Measurements from ENCODE around the gene KCNN3.

The KCNN3 gene

DNA sequence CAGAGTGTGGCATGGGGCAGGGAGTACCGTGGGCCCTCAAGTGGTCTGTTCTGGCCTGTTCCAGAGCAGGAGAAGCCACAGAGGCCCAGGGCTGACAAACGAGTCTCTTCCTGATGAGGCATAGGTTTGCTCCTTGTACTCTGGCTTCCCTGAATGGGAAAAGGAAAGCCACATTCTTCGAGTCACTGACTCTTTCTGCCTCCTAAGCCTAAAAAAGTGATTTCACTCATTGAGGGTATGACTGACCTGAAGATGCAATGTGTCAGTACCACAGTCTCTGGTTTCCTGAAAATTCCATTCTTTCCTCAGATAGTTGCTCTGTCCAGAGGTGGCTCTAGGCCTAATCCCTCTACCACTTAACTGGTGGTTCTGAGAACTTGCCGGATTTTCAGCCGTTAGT lies 92.3 kb downstream of the KCNN3 start:
- TF ChIP-seq, protein P1, sequence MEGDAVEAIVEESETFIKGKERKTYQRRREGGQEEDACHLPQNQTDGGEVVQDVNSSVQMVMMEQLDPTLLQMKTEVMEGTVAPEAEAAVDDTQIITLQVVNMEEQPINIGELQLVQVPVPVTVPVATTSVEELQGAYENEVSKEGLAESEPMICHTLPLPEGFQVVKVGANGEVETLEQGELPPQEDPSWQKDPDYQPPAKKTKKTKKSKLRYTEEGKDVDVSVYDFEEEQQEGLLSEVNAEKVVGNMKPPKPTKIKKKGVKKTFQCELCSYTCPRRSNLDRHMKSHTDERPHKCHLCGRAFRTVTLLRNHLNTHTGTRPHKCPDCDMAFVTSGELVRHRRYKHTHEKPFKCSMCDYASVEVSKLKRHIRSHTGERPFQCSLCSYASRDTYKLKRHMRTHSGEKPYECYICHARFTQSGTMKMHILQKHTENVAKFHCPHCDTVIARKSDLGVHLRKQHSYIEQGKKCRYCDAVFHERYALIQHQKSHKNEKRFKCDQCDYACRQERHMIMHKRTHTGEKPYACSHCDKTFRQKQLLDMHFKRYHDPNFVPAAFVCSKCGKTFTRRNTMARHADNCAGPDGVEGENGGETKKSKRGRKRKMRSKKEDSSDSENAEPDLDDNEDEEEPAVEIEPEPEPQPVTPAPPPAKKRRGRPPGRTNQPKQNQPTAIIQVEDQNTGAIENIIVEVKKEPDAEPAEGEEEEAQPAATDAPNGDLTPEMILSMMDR (conservative IDR thresholded peaks at IDR 0.05), result no peak
- no peak overlapping the region for H3K27ac ChIP-seq

DNA sequence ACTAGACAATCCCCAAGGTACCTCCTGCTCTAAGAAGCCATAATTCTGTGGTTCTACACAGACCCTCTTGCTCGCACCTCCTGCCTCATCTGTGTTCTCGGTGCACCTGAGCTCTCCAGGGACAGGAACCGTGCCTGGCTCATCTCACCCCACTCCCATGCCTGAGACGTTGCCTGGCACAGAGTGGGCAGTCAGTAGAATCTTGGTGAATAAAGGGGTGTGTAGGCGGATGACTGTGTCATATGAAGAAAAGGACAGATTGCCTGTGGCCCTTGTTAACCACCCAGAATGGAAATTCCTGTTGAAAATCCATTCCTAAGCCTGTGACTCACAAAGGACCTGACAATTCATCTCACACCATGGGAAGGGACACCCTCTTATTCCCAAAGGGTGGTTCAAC lies 92.9 kb downstream of the KCNN3 start:
- no peak overlapping the region for H3K27ac ChIP-seq
- TF ChIP-seq, protein P1 (conservative IDR thresholded peaks at IDR 0.05), result no peak

DNA sequence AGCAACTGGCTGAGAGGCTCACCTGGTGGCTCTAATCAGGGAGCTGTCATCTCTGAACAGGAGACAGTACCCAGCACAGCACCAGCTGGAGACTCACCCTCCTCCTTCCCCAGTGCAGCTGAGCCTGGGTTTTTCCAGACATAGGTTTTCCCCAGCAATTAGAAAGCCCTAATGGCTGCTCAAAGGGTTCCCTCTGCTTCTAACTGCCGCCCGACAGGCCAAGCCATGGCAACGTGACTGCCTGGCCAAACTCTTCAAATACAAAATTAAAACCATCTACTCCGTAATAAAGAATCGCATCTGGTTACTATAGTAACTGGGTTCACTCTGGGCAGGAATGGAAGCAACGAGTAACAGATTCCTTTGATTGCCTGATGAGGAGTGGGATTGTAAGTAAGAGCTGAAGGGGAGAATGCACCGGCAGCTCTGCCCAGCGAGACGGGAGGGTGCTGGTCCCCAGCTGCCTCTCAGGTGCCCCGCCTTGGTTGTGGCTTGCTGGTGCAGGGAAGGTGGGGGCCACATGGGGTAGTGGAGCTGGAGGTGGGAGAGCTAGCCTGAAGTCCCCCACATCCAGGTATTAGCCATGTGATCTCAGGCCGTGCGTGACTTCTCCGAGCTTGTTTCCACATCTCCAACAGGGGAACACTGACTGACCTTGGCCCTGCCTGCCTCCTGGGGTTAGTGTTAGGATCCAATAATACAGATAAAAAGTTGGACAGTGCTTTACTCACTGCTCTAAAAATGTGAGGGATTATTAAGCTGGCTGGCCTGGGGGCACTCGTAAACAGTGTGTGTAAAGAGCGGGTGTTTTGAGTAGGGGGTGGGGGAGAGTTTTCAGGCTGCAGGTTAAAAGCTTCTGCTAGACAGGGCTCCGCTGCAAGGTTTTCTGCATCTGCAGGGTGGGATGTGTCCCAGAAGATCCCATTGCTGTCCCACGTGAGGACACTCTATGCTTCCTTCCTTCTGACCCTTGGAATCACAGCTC lies 94.2 kb downstream of the KCNN3 start:
- no peak overlapping the region for H3K27ac ChIP-seq
- TF ChIP-seq, protein P1 (conservative IDR thresholded peaks at IDR 0.05), result no peak

DNA sequence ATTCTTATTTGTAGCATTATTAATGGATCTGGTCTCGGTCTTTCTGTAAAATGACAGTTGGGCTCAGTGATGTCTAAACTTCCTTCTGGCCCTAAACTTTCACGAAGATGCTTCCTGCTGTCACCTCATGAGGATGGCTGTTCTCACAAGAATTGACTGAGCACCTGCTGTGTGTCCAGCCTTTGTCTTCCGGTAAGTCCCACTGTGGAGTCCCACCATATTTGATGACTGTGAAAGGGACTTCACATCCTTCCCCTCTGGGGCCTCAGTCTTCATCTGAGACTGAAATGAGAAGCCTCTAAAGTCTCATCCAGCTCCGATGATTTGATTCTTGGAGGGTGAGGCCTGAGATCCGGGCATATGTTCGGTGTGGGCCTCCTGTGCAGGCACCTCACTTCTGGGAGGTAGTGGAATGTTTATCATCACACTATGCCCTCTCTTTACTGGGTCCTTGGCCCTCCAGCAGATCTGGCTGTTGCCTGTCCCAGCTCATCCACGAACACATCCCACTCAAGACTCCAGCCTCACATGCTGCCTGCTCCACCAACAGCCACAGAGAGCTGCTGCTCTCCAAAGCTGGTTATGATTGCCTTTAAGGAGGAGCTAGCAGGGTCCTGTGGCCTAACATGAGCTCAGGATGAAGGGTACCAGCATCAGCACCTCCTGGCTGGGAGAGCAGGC lies 95.8 kb downstream of the KCNN3 start:
- H3K27ac ChIP-seq, result no peak overlapping the region
- TF ChIP-seq, protein P1 (conservative IDR thresholded peaks at IDR 0.05), result no peak

DNA sequence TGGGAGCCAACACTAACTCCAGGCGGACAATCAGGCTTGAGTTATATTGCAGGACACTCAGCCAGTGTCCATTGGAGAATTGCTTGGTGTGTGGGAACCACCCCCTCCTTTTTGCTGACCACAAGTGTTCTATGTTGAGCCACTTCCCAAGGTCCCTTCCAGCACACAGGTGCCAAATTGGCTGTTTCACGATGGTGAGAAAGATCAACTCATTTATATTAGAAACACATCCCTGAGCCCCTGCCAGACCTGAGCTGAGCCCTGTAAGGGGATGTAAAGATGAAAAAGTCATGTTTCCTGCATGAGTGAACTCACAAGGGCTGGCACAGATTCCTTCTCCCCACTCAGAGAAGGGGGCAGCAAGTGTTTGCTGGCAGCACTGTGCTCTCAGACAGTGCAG lies 96.5 kb downstream of the KCNN3 start:
- TF ChIP-seq, protein P1 (conservative IDR thresholded peaks at IDR 0.05), result no peak
- no peak overlapping the region for H3K27ac ChIP-seq

DNA sequence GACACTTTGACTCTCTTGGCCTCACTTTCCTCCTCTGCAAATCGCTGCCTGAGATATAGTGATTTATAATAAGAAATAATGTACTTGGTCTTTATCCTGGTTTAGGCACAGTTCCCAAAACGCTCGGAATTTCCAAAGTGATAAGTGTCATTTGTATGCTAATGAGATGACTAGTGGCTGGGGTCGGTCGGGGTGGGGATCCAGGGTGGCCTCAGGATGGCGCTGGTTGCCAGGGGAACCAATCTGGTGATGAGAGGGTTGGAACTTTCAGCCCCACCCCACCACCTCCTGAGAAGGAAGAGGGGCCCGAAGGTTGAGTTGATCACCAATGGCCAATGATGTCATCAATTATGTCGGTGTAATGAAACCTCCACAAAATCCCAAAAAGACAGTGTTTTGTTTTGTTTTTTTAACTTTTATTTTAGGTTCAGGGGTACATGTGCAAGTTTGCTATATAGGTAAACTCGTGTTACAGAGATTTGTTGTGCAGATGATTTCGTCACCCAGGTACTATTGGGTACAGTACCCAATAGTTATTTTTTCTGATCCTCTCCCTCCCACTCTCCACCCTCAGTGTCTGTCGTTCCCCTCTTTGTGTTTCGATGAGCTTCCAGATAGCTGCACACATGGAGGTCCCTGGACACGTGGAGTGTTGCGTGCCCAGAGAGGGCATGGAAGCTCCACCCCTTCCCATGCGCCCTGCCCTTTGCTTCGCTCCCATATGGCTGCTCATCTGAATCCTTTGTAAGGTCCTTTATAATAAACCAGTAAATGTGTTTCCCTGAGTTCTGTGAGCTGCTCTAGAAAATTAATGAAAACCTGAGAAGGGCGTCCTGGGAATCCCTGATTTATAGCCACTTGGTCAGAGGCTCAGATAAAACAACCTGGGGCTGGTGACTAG lies 97.2 kb downstream of the KCNN3 start:
- no peak overlapping the region for H3K27ac ChIP-seq
- TF ChIP-seq, protein P1 (conservative IDR thresholded peaks at IDR 0.05), result 0 out of 2 replicates have a peak, but pooled peaks have one; percentile 14

All from VCaP (cell line).